Small intestine (tissue), 7 donors: ENCODE measurements around the gene RANBP10. TPM values are rescaled to one million over a fixed set of nuclear protein-coding genes. Genes with fewer than 3 reads are reported as not detected.

Experiments
- DNase-seq, 2 donors: peaks; one replicate each; pipeline versions ENCODE4 v3.0.0 to v3.0.0-alpha.2; 2013
- FAIRE-seq: peaks from 2 replicates; lab custom pipeline; 2012; peaks lifted over from hg19 to GRCh38; lab: Jason Lieb, UNC
- H3K27ac ChIP-seq, 3 donors: one replicate each; pipeline ENCODE4 v1.5.1; 2013; ENCODE audit warnings: low read length in 2 of 3, mild to moderate bottlenecking in 2 of 3, control low read depth in 1 of 3, inconsistent platforms in 1 of 3, low read depth in 1 of 3, moderate library complexity in 1 of 3
- H3K27me3 ChIP-seq, 3 donors: one replicate each; pipeline ENCODE4 v1.6.1; 2013; ENCODE audit warnings: low read length in 3 of 3, inconsistent platforms in 1 of 3; ENCODE audit not compliant: control insufficient read depth in 3 of 3, insufficient read depth in 3 of 3
- H3K36me3 ChIP-seq, 3 donors: one replicate each; pipeline ENCODE4 v1.6.1; 2013; ENCODE audit warnings: low read length in 3 of 3, inconsistent platforms in 1 of 3, low read depth in 1 of 3, mild to moderate bottlenecking in 1 of 3, moderate library complexity in 1 of 3; ENCODE audit not compliant: control insufficient read depth in 3 of 3, insufficient read depth in 2 of 3
- H3K4me1 ChIP-seq, 3 donors: one replicate each; pipeline ENCODE4 v1.6.1; 2013; ENCODE audit warnings: low read length in 2 of 3, inconsistent platforms in 1 of 3, low read depth in 1 of 3, mild to moderate bottlenecking in 1 of 3, moderate library complexity in 1 of 3; ENCODE audit not compliant: control insufficient read depth in 3 of 3, insufficient read depth in 2 of 3
- H3K4me3 ChIP-seq, 3 donors: one replicate each; pipeline ENCODE4 v1.5.1; 2013; ENCODE audit warnings: low read length in 3 of 3, control low read depth in 1 of 3, inconsistent platforms in 1 of 3, low read depth in 1 of 3, mild to moderate bottlenecking in 1 of 3, moderate library complexity in 1 of 3
- H3K9me3 ChIP-seq, 2 donors: one replicate each; pipeline ENCODE4 v1.6.1; 2013; ENCODE audit warnings: low read depth in 1 of 2, low read length in 1 of 2; ENCODE audit not compliant: control insufficient read depth in 2 of 2, insufficient read depth in 1 of 2
- WGBS, 3 donors: extraction: QIAGEN DNeasy Blood & Tissue Kit; methylation state at CpG; one replicate each; pipeline ENCODE4 v1.1.7; 2013; 5-methylcytosine and 5-hydroxymethylcytosine counted together
- polyA plus RNA-seq, 4 donors: library from polyadenylated mRNA; stranded (reverse) in 3 of 4; unstranded in 1 of 4; fragments of 200-250 nt in 3 of 4; fragments of 120-200 nt in 1 of 4; gene quantifications; one replicate each; pipeline versions ENCODE4 v1.2.1 to v1.2.3, GENCODE V29; 2013
- donor health status: healthy with polysubstance abuse.
- donor health status: control.
- donor health status: control.
- donor health status: Bipolar disorder and iron deficiency.
- donor health status: healthy.

Gene RANBP10
- polyA plus RNA-seq, 4 donors: 5.9 to 21.8 (median 10.1) TPM

GRCh38 chr16:67718668-67719047 is 87.7 kb downstream of the RANBP10 start:
- Histone ChIP-seq H3K4me1 (peaks cover 0 to 14% (median 3%) of the 10 kb centered on the region in 3 donors), H3K9me3 (no peaks in the 10 kb centered on the region), H3K4me3 (peak overlapping the region; percentile 61 to 85 (median 81)), H3K27ac (no peak overlapping the region), H3K36me3 (peaks cover 0 to 6% (median 0%) of the 10 kb centered on the region in 3 donors), H3K27me3 (peaks cover 0 to 51% (median 0%) of the 10 kb centered on the region in 3 donors)
- peak in 1 of 2 donors; percentile 13 for DNase-seq
- no peak for FAIRE-seq
- WGBS, 3 donors: 0 to 2% (median 2%) methylated on average over 14 of the region's 14 CpGs

DNA sequence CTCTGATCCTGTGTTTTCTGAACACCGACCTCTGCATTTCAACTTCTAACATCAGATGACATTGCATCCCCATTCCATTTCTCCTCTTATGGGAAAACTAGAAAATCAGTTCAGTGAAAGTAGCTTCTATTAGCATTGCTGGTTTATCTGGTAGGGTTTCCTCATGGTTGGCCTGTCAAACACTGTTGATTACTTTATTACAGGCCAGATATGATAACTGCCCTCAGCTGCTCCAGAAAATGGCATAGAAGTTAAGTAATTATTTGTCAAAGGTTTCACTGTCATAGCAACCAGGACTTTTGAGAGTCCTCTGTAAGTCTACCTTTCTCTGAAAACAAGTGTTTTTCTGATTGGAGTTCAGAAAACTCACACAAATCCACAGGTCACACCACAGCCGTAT is 90.3 kb downstream of the RANBP10 start:
- Histone ChIP-seq H3K9me3 (no peaks in the 10 kb centered on the region), H3K4me1 (peaks cover 0 to 14% (median 3%) of the 10 kb centered on the region in 3 donors), H3K27ac (no peak overlapping the region), H3K36me3 (no peaks in the 10 kb centered on the region), H3K4me3 (no peak overlapping the region), H3K27me3 (peaks cover 0 to 66% (median 0%) of the 10 kb centered on the region in 3 donors)
- WGBS, 3 donors: 26 to 72% (median 40%) methylated on average over 2 of the region's 2 CpGs
- FAIRE-seq (no peak), DNase-seq (peak; percentile 81 to 85)

- peaks cover 0 to 8% (median 3%) of the 10 kb centered on the region in 3 donors for H3K4me1 ChIP-seq
- DNase-seq: no peak
- WGBS, 3 donors: 34 to 76% (median 52%) methylated on average over 1 of the region's 1 CpG
- H3K36me3 ChIP-seq: no peaks in the 10 kb centered on the region
- FAIRE-seq: no peak
- no peak overlapping the region for H3K4me3 ChIP-seq
- no peak overlapping the region for H3K27ac ChIP-seq
- H3K27me3 ChIP-seq: peaks cover 0 to 67% (median 0%) of the 10 kb centered on the region in 3 donors
- H3K9me3 ChIP-seq: no peaks in the 10 kb centered on the region
These were observed 91.8 kb downstream of the RANBP10 start for GRCh38 chr16:67714522-67714921.

GRCh38 chr16:67713647-67714273 is 92.6 kb downstream of the RANBP10 start:
- 50 to 73% (median 60%) methylated on average over 5 of the region's 5 CpGs for WGBS, 3 donors
- H3K4me3 ChIP-seq: no peak overlapping the region
- H3K36me3 ChIP-seq: no peaks in the 10 kb centered on the region
- H3K4me1 ChIP-seq: peaks cover 0 to 8% (median 3%) of the 10 kb centered on the region in 3 donors
- FAIRE-seq: no peak
- peak in 1 of 2 donors; percentile 45 for DNase-seq
- no peak overlapping the region for H3K27ac ChIP-seq
- H3K27me3 ChIP-seq: peaks cover 0 to 70% (median 0%) of the 10 kb centered on the region in 3 donors
- H3K9me3 ChIP-seq: no peaks in the 10 kb centered on the region

- 92 to 95% (median 95%) methylated on average over 6 of the region's 6 CpGs for WGBS, 3 donors
- FAIRE-seq: no peak
- H3K27me3 ChIP-seq: peaks cover 0 to 71% (median 0%) of the 10 kb centered on the region in 3 donors
These were observed 95.8 kb downstream of the RANBP10 start for GRCh38 chr16:67710607-67711006.

DNA sequence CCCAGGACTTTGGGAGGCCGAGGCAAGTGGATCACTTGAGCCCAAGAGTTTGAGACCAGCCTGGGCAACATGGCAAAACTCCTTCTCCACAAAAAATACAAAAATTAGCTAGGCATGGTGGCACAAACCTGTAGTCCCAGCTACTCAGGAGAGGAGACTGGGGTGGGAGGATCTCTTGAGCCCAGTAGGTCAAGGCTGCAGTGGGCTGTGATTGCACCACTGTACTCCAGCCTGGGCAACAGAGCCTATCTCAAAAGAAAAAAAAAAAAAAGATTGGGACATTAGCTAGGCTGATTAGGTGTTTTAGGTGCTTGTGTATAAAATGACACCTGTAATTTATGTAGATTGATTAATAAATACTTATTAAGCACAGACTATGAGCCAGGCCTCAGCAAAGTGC is 97.3 kb downstream of the RANBP10 start:
- no peak for FAIRE-seq
- DNase-seq: no peak
- Histone ChIP-seq H3K36me3 (no peaks in the 10 kb centered on the region), H3K9me3 (no peaks in the 10 kb centered on the region), H3K27me3 (peaks cover 0 to 71% (median 0%) of the 10 kb centered on the region in 3 donors), H3K27ac (no peak overlapping the region), H3K4me3 (no peak overlapping the region), H3K4me1 (no peaks in the 10 kb centered on the region)
- whole genome bisulfite sequencing, 3 donors: 96 to 100% (median 100%) methylated on average over 1 of the region's 1 CpG

More at GRCh38 chr16:67710607-67711006, 95.8 kb downstream of the RANBP10 start:
- H3K27ac ChIP-seq: no peak overlapping the region
- no peaks in the 10 kb centered on the region for H3K36me3 ChIP-seq
- H3K4me3 ChIP-seq: no peak overlapping the region
- no peaks in the 10 kb centered on the region for H3K9me3 ChIP-seq
- H3K4me1 ChIP-seq: peaks cover 0 to 3% (median under 1%) of the 10 kb centered on the region in 3 donors
- DNase-seq: no peak

- Histone ChIP-seq H3K4me3 (no peak overlapping the region), H3K36me3 (no peaks in the 10 kb centered on the region), H3K27me3 (peaks cover 0 to 69% (median 0%) of the 10 kb centered on the region in 3 donors), H3K4me1 (peaks cover 0 to 2% (median 0%) of the 10 kb centered on the region in 3 donors), H3K27ac (no peak overlapping the region), H3K9me3 (no peaks in the 10 kb centered on the region)
- 48 to 84% (median 70%) methylated on average over 2 of the region's 2 CpGs for WGBS, 3 donors
- no peak for DNase-seq
- FAIRE-seq: no peak
These were observed 98.0 kb downstream of the RANBP10 start for GRCh38 chr16:67708368-67708771.

DNA sequence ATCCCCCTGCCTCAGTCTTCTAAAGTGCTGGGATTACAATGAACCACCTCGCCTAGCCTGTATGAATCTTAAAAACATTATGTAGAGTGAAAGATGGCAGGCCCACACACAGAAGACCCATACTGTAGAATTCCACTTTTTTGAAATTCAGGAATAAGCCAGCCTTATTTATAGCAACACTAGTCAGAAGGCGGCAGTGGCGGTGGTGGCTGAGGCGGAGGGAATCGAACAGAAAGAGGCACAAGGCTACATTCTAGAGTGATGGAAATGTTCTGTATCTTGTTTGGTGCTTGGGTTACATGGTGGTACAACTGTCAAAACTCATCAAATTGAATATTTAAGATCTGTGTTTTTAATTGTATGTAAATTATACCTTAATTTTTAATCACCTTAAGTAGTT is 98.6 kb downstream of the RANBP10 start:
- Histone ChIP-seq H3K27me3 (peaks cover 0 to 67% (median 0%) of the 10 kb centered on the region in 3 donors), H3K36me3 (no peaks in the 10 kb centered on the region), H3K27ac (no peak overlapping the region), H3K4me3 (no peak overlapping the region), H3K4me1 (peaks cover 0 to 2% (median 0%) of the 10 kb centered on the region in 3 donors), H3K9me3 (no peaks in the 10 kb centered on the region)
- 98% methylated on average over 5 of the region's 5 CpGs for WGBS, 3 donors
- no peak for DNase-seq
- no peak for FAIRE-seq
